ENCODE results near the gene TMEM63B. TPM values are rescaled to one million over a fixed set of nuclear protein-coding genes. Genes with fewer than 3 reads are reported as not detected.

TMEM63B gene
- total and polyA plus RNA-seq, 2 experiments from 2014 or later: 51.7 to 52.4 TPM

DNA sequence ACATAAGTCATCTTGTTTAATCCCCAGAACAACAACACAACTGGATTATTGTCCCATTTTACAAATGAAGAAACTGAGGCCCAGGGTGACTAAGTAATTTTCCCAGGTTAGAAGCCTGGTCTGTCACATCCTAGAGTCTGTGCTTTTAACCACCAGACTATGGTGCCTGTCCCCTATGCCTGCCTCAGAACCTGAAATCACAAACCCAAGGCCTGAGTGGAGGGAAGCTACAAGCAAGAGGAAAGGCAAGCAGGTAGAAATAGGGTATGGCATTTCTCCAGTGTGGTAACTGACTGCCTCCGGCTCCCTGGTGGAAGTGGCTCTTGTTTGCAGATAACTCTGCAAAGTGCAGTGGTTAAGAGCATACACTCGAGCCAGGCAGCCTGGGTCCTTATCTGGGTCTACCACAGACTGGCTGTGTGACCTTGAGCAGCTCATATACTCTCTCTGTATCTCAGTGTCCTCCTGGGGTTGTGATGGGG is 2.5 kb downstream of the TMEM63B start:
- Histone ChIP-seq H3K27ac (no peak overlapping the region), H3K4me3 (no peak overlapping the region), H3K4me1 (ENCODE audit: low read depth) (peaks cover 28% of the 10 kb centered on the region), H3K9me3 (ENCODE audit: low read depth) (no peaks in the 10 kb centered on the region), H3K36me3 (no peaks in the 10 kb centered on the region), H3K27me3 (no peaks in the 10 kb centered on the region)
- DNase-seq (ENCODE audit: low read depth in 1 of 2, low spot score in 1 of 2): peak in 1 of 2 donors; percentile 15
- TF ChIP-seq, protein P1, sequence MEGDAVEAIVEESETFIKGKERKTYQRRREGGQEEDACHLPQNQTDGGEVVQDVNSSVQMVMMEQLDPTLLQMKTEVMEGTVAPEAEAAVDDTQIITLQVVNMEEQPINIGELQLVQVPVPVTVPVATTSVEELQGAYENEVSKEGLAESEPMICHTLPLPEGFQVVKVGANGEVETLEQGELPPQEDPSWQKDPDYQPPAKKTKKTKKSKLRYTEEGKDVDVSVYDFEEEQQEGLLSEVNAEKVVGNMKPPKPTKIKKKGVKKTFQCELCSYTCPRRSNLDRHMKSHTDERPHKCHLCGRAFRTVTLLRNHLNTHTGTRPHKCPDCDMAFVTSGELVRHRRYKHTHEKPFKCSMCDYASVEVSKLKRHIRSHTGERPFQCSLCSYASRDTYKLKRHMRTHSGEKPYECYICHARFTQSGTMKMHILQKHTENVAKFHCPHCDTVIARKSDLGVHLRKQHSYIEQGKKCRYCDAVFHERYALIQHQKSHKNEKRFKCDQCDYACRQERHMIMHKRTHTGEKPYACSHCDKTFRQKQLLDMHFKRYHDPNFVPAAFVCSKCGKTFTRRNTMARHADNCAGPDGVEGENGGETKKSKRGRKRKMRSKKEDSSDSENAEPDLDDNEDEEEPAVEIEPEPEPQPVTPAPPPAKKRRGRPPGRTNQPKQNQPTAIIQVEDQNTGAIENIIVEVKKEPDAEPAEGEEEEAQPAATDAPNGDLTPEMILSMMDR (IDR thresholded peaks at IDR 0.05; ENCODE audit: low read depth, low read length): no peak

DNA sequence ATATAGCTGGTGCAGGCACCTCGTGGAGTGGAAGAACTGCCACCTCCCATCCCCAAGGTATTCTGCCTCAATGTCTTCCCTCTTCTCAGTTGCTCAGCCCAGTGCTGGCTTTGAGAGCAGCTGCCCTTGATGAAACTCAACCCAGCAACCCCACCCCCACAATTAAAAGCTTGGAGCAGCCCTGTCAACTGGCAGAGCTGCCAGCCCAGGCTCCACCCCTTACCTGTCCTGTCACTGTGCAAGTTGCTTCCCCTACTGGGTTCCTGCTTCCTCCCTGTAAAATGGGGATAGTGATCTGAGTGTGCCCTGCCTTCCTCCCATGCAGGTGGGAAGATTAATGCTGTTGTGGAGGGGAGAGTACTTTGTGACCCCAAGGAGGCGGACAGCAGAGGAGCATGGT is 4.5 kb downstream of the TMEM63B start:
- H3K36me3 ChIP-seq: no peaks in the 10 kb centered on the region

DNA sequence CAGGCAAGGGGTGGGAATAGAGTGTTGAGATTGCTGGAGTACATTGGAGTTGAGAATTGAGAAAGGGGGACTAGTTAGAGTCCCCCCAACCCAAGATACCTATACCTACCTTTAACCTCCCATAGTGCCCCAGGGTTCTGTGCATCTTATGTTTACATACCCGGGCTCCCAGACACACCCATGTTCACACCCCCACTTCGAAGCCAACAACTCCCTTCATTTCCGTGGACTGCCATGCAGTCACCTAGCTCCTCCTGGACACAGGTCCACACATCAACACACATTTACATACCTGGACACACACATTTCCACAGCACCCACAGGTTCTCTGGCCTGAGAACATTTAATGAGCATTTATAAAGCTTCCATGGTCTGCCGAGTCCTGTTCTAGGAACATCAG is 5.1 kb downstream of the TMEM63B start:
- Histone ChIP-seq H3K4me3 (no peak overlapping the region), H3K36me3 (no peaks in the 10 kb centered on the region), H3K4me1 (ENCODE audit: low read depth) (peaks cover 20% of the 10 kb centered on the region), H3K9me3 (ENCODE audit: low read depth) (no peaks in the 10 kb centered on the region), H3K27me3 (no peaks in the 10 kb centered on the region), H3K27ac (peak overlapping the region; percentile 55)
- TF ChIP-seq, protein P1 (IDR thresholded peaks at IDR 0.05; ENCODE audit: low read depth, low read length): no peak
- DNase-seq (ENCODE audit: low read depth in 1 of 2, low spot score in 1 of 2): no peak

More for the DNA sequence above, 4.5 kb downstream of the TMEM63B start:
- Histone ChIP-seq H3K4me1 (ENCODE audit: low read depth) (peaks cover 20% of the 10 kb centered on the region), H3K4me3 (no peak overlapping the region), H3K9me3 (ENCODE audit: low read depth) (no peaks in the 10 kb centered on the region), H3K27ac (no peak overlapping the region), H3K27me3 (no peaks in the 10 kb centered on the region)
- DNase-seq (ENCODE audit: low read depth in 1 of 2, low spot score in 1 of 2): no peak
- TF ChIP-seq, protein P1 (IDR thresholded peaks at IDR 0.05; ENCODE audit: low read depth, low read length): no peak

DNA sequence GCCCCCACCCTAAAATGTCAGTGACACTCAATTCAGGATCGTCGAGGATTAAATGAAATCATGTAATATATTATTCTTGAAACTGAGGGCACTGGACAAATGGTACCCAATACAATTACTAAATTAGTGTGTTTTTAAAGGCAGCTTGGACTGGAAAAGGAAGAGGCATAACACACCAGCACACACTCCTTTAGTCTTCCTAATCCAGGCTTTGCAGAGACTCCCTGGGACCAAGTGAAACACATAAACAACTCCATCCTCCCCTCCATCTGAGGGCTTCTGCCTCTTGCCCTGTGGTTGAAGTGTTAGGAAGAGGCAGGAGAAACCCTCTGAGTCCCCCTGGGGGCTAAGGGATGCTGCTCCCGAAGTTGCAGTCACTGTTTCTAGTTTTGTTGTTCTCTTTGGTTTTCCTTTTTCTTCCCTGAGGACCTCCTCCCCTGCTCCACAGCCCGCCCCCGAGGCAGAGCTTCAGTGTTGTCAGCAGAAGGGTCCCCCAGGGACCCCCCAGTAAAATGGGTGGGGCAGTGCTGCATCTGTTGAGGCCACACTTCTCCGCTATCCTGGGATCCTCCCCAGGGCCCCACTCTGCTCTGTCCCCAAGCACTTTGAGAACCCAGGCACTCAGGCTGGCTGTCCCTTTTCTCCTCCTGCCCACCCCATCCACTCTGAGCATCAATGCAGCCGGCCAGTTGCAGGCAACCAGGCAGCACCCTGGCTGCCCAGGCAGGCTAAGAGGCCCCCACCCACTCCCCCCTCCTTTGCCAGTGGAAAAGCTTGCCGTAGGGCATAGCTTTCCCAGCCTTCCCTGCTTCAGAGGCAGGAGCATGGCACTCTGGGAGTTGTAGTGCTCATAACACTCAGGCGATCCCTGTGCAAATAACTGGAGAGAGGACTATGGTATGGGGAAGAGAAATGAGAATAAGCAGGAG is 5.9 kb downstream of the TMEM63B start:
- peak; percentile 63 to 65 for DNase-seq (ENCODE audit: low read depth in 1 of 2, low spot score in 1 of 2)
- peak overlapping the region; percentile 55 for H3K27ac ChIP-seq

DNA sequence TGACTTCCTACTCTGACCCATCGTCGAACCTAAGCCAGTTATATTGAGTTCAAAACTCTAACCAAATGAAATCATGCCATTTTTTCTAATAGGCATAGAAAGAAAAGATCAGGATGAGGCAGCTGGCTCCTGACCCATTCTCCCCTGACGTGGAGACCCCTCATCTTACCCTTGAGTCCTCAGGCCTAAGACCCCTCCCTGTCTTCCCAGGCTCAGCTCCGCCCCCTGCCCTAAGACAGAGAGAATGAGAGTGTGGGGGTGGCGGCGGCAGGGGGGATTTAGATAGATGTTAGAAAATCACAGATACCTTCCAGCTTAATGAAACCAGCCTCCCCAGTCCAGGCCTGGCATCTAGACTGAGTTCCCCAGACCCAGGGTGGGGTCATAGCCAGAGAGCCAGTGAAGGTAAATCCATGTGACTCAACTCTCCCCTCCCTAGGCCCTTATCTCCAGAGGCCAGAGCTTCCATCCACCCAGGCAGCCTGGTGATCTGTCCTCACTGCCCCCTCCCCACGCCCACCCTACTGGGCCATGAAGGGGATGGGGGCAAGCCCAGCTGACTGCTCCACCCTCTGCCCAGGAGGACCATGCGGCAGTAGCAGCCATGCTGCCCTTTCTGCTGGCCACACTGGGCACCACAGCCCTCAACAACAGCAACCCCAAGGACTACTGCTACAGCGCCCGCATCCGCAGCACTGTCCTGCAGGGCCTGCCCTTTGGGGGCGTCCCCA is 6.8 kb downstream of the TMEM63B start:
- Histone ChIP-seq H3K27me3 (no peaks in the 10 kb centered on the region), H3K9me3 (ENCODE audit: low read depth) (no peaks in the 10 kb centered on the region), H3K36me3 (no peaks in the 10 kb centered on the region), H3K4me3 (no peak overlapping the region), H3K27ac (no peak overlapping the region), H3K4me1 (ENCODE audit: low read depth) (peaks cover 19% of the 10 kb centered on the region)
- TF ChIP-seq, protein P1 (IDR thresholded peaks at IDR 0.05; ENCODE audit: low read depth, low read length): no peak
- no peak for DNase-seq (ENCODE audit: low read depth in 1 of 2, low spot score in 1 of 2)

More for the DNA sequence above, 5.9 kb downstream of the TMEM63B start:
- H3K4me3 ChIP-seq: no peak overlapping the region
- TF ChIP-seq, protein P1 (IDR thresholded peaks at IDR 0.05; ENCODE audit: low read depth, low read length): no peak
- H3K27me3 ChIP-seq: no peaks in the 10 kb centered on the region
- H3K9me3 ChIP-seq (ENCODE audit: low read depth): no peaks in the 10 kb centered on the region
- peaks cover 21% of the 10 kb centered on the region for H3K4me1 ChIP-seq (ENCODE audit: low read depth)
- H3K36me3 ChIP-seq: no peaks in the 10 kb centered on the region
